Trophoblast cell (in vitro differentiated cells and primary cell): ENCODE results near the gene PLA2G3.
"Not testable (repeated sequence)": the region's sequence is repeated elsewhere in the genome, so short reads cannot be mapped to it uniquely, and the experiment has no call there.

Experiments
- DNase-seq, 2 donors: peaks; one replicate each; pipeline ENCODE4 v3.0.0-alpha.2; 2016
- H2AFZ ChIP-seq: 2 replicates; pipeline ENCODE4 v1.6.1; 2013; ENCODE audit warnings: low read length, moderate library complexity, mild to moderate bottlenecking; ENCODE audit not compliant: insufficient read depth, poor library complexity
- H2AK5ac ChIP-seq: 2 replicates; pipeline ENCODE4 v1.6.1; 2013; ENCODE audit warnings: mild to moderate bottlenecking, low read length
- H2BK120ac ChIP-seq: 2 replicates; pipeline ENCODE4 v1.6.1; 2013; ENCODE audit warnings: low read length, mild to moderate bottlenecking, moderate library complexity; ENCODE audit not compliant: insufficient read depth, poor library complexity
- H2BK12ac ChIP-seq: 2 replicates; pipeline ENCODE4 v1.6.1; 2013; ENCODE audit warnings: mild to moderate bottlenecking, low read length, moderate library complexity
- H2BK5ac ChIP-seq: 2 replicates; pipeline ENCODE4 v1.6.1; 2013; ENCODE audit warnings: low read length, low read depth, moderate library complexity, mild to moderate bottlenecking; ENCODE audit not compliant: poor library complexity
- H3K14ac ChIP-seq: 2 replicates; pipeline ENCODE4 v1.6.1; 2013; ENCODE audit warnings: mild to moderate bottlenecking, low read length
- H3K18ac ChIP-seq: 2 replicates; pipeline ENCODE4 v1.6.1; 2013; ENCODE audit warnings: mild to moderate bottlenecking, low read length
- H3K23ac ChIP-seq: 2 replicates; pipeline ENCODE4 v1.6.1; 2013; ENCODE audit warnings: low read length
- H3K27ac ChIP-seq: 2 replicates; pipeline ENCODE4 v1.5.1; 2013; ENCODE audit warnings: low read depth, mild to moderate bottlenecking, inconsistent platforms, low read length, moderate library complexity
- H3K27me3 ChIP-seq: 2 replicates; pipeline ENCODE4 v1.6.1; 2013; ENCODE audit warnings: inconsistent platforms, mild to moderate bottlenecking, low read length, moderate library complexity; ENCODE audit not compliant: insufficient read depth
- H3K36me3 ChIP-seq, 2 experiments: 1 replicate in 1 of 2; 2 replicates in 1 of 2; pipeline ENCODE4 v1.6.1; 2013; ENCODE audit warnings: low read length in 2 of 2, mild to moderate bottlenecking in 2 of 2, moderate library complexity in 1 of 2; ENCODE audit not compliant: insufficient read depth in 2 of 2, control insufficient read depth in 1 of 2
- H3K4ac ChIP-seq: 2 replicates; pipeline ENCODE4 v1.6.1; 2013; ENCODE audit warnings: low read depth, mild to moderate bottlenecking, low read length, moderate library complexity
- H3K4me1 ChIP-seq, 2 experiments: 1 replicate in 1 of 2; 2 replicates in 1 of 2; pipeline ENCODE4 v1.6.1; 2013; ENCODE audit warnings: low read length in 2 of 2, mild to moderate bottlenecking in 2 of 2, moderate library complexity in 1 of 2; ENCODE audit not compliant: insufficient read depth in 2 of 2, control insufficient read depth in 1 of 2
- H3K4me2 ChIP-seq: 2 replicates; pipeline ENCODE4 v1.6.1; 2013; ENCODE audit warnings: inconsistent platforms, mild to moderate bottlenecking, low read length, moderate library complexity
- H3K4me3 ChIP-seq: 2 replicates; pipeline ENCODE4 v1.5.1; 2013; ENCODE audit warnings: mild to moderate bottlenecking, low read depth, low read length, inconsistent platforms
- H3K79me1 ChIP-seq: one replicate; pipeline ENCODE4 v1.6.1; 2013; ENCODE audit warnings: low read length
- H3K79me2 ChIP-seq: 2 replicates; pipeline ENCODE4 v1.6.1; 2013; ENCODE audit warnings: low read length, mild to moderate bottlenecking; ENCODE audit not compliant: control insufficient read depth, insufficient read depth, poor library complexity
- H3K9ac ChIP-seq: 2 replicates; pipeline ENCODE4 v1.6.1; 2013; ENCODE audit warnings: mild to moderate bottlenecking, low read length
- H3K9me3 ChIP-seq: 2 replicates; pipeline ENCODE4 v1.6.1; 2013; ENCODE audit warnings: low read depth, mild to moderate bottlenecking, control low read depth, inconsistent platforms, low read length; ENCODE audit not compliant: insufficient read depth
- H4K12ac ChIP-seq: 2 replicates; pipeline ENCODE4 v1.6.1; 2013; ENCODE audit warnings: low read depth, mild to moderate bottlenecking, low read length, moderate library complexity
- H4K8ac ChIP-seq: 2 replicates; pipeline ENCODE4 v1.6.1; 2013; ENCODE audit warnings: low read depth, mild to moderate bottlenecking, low read length, moderate library complexity
- H4K91ac ChIP-seq: one replicate; pipeline ENCODE4 v1.6.1; 2013; ENCODE audit warnings: low read depth, mild to moderate bottlenecking, low read length, moderate library complexity
- WGBS: extraction: QIAGEN DNeasy Blood & Tissue Kit; methylation state at CpG from one replicate; pipeline ENCODE4 v1.1.7; 2013; ENCODE audit warnings: missing lambda C conversion rate; ENCODE audit not compliant: insufficient read length, insufficient coverage; ENCODE audit errors: extremely low coverage; 5-methylcytosine and 5-hydroxymethylcytosine counted together

The PLA2G3 gene

GRCh38 chr22:31098632-31099110 lies 41.6 kb downstream of the PLA2G3 start:
- H3K4me1 ChIP-seq: no peaks in the 10 kb centered on the region
- no peak overlapping the region for H3K9ac ChIP-seq
- H3K23ac ChIP-seq: no peak overlapping the region
- H2BK120ac ChIP-seq: no peak overlapping the region
- no CpG with 5 or more reads among the region's 36 CpGs for WGBS
- no peak overlapping the region for H2AK5ac ChIP-seq
- no peak overlapping the region for H4K91ac ChIP-seq
- no peaks in the 10 kb centered on the region for H3K79me2 ChIP-seq
- H3K36me3 ChIP-seq: peaks cover 72 to 87% of the 10 kb centered on the region in 2 experiments
- no peak overlapping the region for H3K18ac ChIP-seq
- H4K8ac ChIP-seq: no peak overlapping the region
- no peak overlapping the region for H3K4ac ChIP-seq
- no peak overlapping the region for H3K14ac ChIP-seq
- no peak overlapping the region for H2BK5ac ChIP-seq
- no peak overlapping the region for H3K4me3 ChIP-seq
- no peak overlapping the region for H3K27ac ChIP-seq
- H3K27me3 ChIP-seq: no peaks in the 10 kb centered on the region
- peaks cover 2% of the 10 kb centered on the region for H3K9me3 ChIP-seq
- no peaks in the 10 kb centered on the region for H3K79me1 ChIP-seq
- H4K12ac ChIP-seq: no peak overlapping the region
- no peak overlapping the region for H3K4me2 ChIP-seq
- no peak for DNase-seq
- no peak overlapping the region for H2AFZ ChIP-seq
- H2BK12ac ChIP-seq: no peak overlapping the region

- H2AK5ac ChIP-seq: no peak overlapping the region
- no peak overlapping the region for H3K4ac ChIP-seq
- H2AFZ ChIP-seq: no peak overlapping the region
- no peak overlapping the region for H3K14ac ChIP-seq
- H3K27ac ChIP-seq: no peak overlapping the region
- H3K79me1 ChIP-seq: no peaks in the 10 kb centered on the region
- H3K4me2 ChIP-seq: no peak overlapping the region
- WGBS: no CpG with 5 or more reads among the region's 10 CpGs
- H3K79me2 ChIP-seq: no peaks in the 10 kb centered on the region
- no peak overlapping the region for H3K23ac ChIP-seq
- H3K9me3 ChIP-seq: peaks cover 2% of the 10 kb centered on the region
- H2BK12ac ChIP-seq: no peak overlapping the region
- H4K12ac ChIP-seq: no peak overlapping the region
- H3K9ac ChIP-seq: no peak overlapping the region
- no peak overlapping the region for H2BK5ac ChIP-seq
- H3K18ac ChIP-seq: no peak overlapping the region
- no peak overlapping the region for H2BK120ac ChIP-seq
- H4K91ac ChIP-seq: no peak overlapping the region
- no peaks in the 10 kb centered on the region for H3K27me3 ChIP-seq
- H3K4me3 ChIP-seq: no peak overlapping the region
- no peaks in the 10 kb centered on the region for H3K4me1 ChIP-seq
- no peak for DNase-seq
- H4K8ac ChIP-seq: no peak overlapping the region
- H3K36me3 ChIP-seq: peaks cover 77 to 89% of the 10 kb centered on the region in 2 experiments
Measured at GRCh38 chr22:31097941-31098631, 42.2 kb downstream of the PLA2G3 start.

- peaks cover 81 to 90% of the 10 kb centered on the region in 2 experiments for H3K36me3 ChIP-seq
- not testable (repeated sequence) for H2BK12ac ChIP-seq, H4K8ac ChIP-seq, H3K18ac ChIP-seq, DNase-seq, H4K12ac ChIP-seq, H3K4ac ChIP-seq, H3K4me3 ChIP-seq, H2BK120ac ChIP-seq, H3K4me2 ChIP-seq, H3K4me1 ChIP-seq, H3K79me1 ChIP-seq, H2AFZ ChIP-seq, H4K91ac ChIP-seq, H3K9ac ChIP-seq, H3K27me3 ChIP-seq, H3K79me2 ChIP-seq, H3K27ac ChIP-seq, H3K23ac ChIP-seq, H2BK5ac ChIP-seq, H3K9me3 ChIP-seq, H3K14ac ChIP-seq, H2AK5ac ChIP-seq
- no CpG with 5 or more reads among the region's 5 CpGs for WGBS
Measured at GRCh38 chr22:31097539-31097938, 42.8 kb downstream of the PLA2G3 start.

- no CpG with 5 or more reads among the region's 27 CpGs for WGBS
- H2BK120ac ChIP-seq: no peak overlapping the region
- no peak for DNase-seq
Measured at GRCh38 chr22:31096657-31097279, 43.5 kb downstream of the PLA2G3 start.

More at GRCh38 chr22:31096657-31097279, 43.5 kb downstream of the PLA2G3 start:
- Histone ChIP-seq H3K4me1 (no peaks in the 10 kb centered on the region), H2BK12ac (no peak overlapping the region), H3K4me3 (no peak overlapping the region), H3K4ac (no peak overlapping the region), H3K14ac (no peak overlapping the region), H4K91ac (no peak overlapping the region), H2AFZ (no peak overlapping the region), H4K8ac (no peak overlapping the region), H3K9me3 (peaks cover 2% of the 10 kb centered on the region), H3K23ac (no peak overlapping the region), H3K36me3 (peaks cover 84 to 90% of the 10 kb centered on the region in 2 experiments), H3K4me2 (no peak overlapping the region), H3K79me2 (no peaks in the 10 kb centered on the region), H3K27me3 (no peaks in the 10 kb centered on the region), H3K27ac (no peak overlapping the region), H3K18ac (no peak overlapping the region), H3K9ac (no peak overlapping the region), H2BK5ac (no peak overlapping the region), H3K79me1 (no peaks in the 10 kb centered on the region), H2AK5ac (no peak overlapping the region), H4K12ac (no peak overlapping the region)
